ENCODE measurements around the gene SLC1A3. TPM values are rescaled to one million over a fixed set of nuclear protein-coding genes. Genes with fewer than 3 reads are reported as not detected.

Gene SLC1A3
- polyA plus RNA-seq, 1 donor = 18.5 TPM

- DNase-seq (ENCODE audit: low read depth) = no peak
Measured at GRCh38 chr5:36717131-36717695, 110.8 kb downstream of the SLC1A3 start.

GRCh38 chr5:36719282-36719681, 112.9 kb downstream of the SLC1A3 start:
- no peak for DNase-seq (ENCODE audit: low read depth)

- DNase-seq (ENCODE audit: low read depth) = no peak
Measured at GRCh38 chr5:36720688-36721087, 114.3 kb downstream of the SLC1A3 start.

GRCh38 chr5:36721664-36722235, 115.3 kb downstream of the SLC1A3 start:
- DNase-seq (ENCODE audit: low read depth) = no peak

GRCh38 chr5:36722900-36723299, 116.5 kb downstream of the SLC1A3 start:
- DNase-seq (ENCODE audit: low read depth) = no peak

GRCh38 chr5:36723912-36724311, 117.5 kb downstream of the SLC1A3 start:
- DNase-seq (ENCODE audit: low read depth) = no peak

- no peak for DNase-seq (ENCODE audit: low read depth)
Measured at GRCh38 chr5:36724467-36725332, 118.3 kb downstream of the SLC1A3 start.

GRCh38 chr5:36726317-36726716, 119.9 kb downstream of the SLC1A3 start:
- DNase-seq (ENCODE audit: low read depth) = no peak

GRCh38 chr5:36726767-36727166, 120.4 kb downstream of the SLC1A3 start:
- DNase-seq (ENCODE audit: low read depth) = no peak

GRCh38 chr5:36728697-36729543, 122.5 kb downstream of the SLC1A3 start:
- DNase-seq (ENCODE audit: low read depth) = no peak

- no peak for DNase-seq (ENCODE audit: low read depth)
Measured at GRCh38 chr5:36730537-36731216, 124.3 kb downstream of the SLC1A3 start.

- no peak for DNase-seq (ENCODE audit: low read depth)
Measured at GRCh38 chr5:36733183-36733582, 126.8 kb downstream of the SLC1A3 start.

- no peak for DNase-seq (ENCODE audit: low read depth)
Measured at GRCh38 chr5:36734422-36734821, 128.0 kb downstream of the SLC1A3 start.

- DNase-seq (ENCODE audit: low read depth) = no peak
Measured at GRCh38 chr5:36735891-36736290, 129.5 kb downstream of the SLC1A3 start.
